ENCODE data around the gene STXBP6. TPM values are rescaled to one million over a fixed set of nuclear protein-coding genes. Genes with fewer than 3 reads are reported as not detected.
A peak's percentile ranks its signal among the peaks of the same experiment; 100 is the strongest.

STXBP6 gene
- total and polyA plus RNA-seq, 2 of the 13 experiments (the other 11 are each of a cell fraction or from before 2014, with no cell fraction given) = 35.3 to 42.8 TPM

- FAIRE-seq (no peak), ATAC-seq (no peak), DNase-seq (ENCODE audit: low spot score) (no peak)
- Histone ChIP-seq H3K9ac (ENCODE audit: insufficient read depth, low read depth, low read length) (no peak overlapping the region), H3K36me3 (replicated peaks in 1 of 2; ENCODE audit: control insufficient read depth in 1 of 2, insufficient read depth in 2 of 2, low read length in 2 of 2) (no peaks in the 10 kb centered on the region), H3K9me3 (ENCODE audit: low read length) (no peaks in the 10 kb centered on the region), H4K20me1 (ENCODE audit: insufficient read depth, low read length) (no peaks in the 10 kb centered on the region), H3K79me2 (ENCODE audit: insufficient read depth, low read length) (peaks cover 3% of the 10 kb centered on the region), H3K27me3 (ENCODE audit: control insufficient read depth in 1 of 2, insufficient read depth in 2 of 2, low read length in 2 of 2) (no peaks in the 10 kb centered on the region), H3K27ac (ENCODE audit: extremely low read length, insufficient read depth, low read length) (no peak overlapping the region), H2AFZ (ENCODE audit: low read length) (no peak overlapping the region), H3K4me1 (ENCODE audit: insufficient read depth, low read length) (peaks cover 33% of the 10 kb centered on the region), H3K4me3 (replicated peaks in 1 of 3; ENCODE audit: insufficient read depth in 1 of 3, low read depth in 2 of 3, low read length in 3 of 3) (no peak overlapping the region), H3K4me2 (ENCODE audit: low read depth, low read length) (no peak overlapping the region)
- in situ Hi-C loops (cut with HindIII; ENCODE audit: extremely low pct_ligation_motif_present, low pct_unique_long_range_greater_than_20kb) = no loop called here
- ChIA-PET POLR2A (no interaction called here), CTCF (ENCODE audit: low intra/inter-chr PET ratio, low total read pairs) (no interaction called here)
- 91% methylated on average over 2 of the region's 2 CpGs for WGBS (ENCODE audit: low lambda C conversion rate)
- intact Hi-C loops (cut with micrococcal nuclease; ENCODE audit: unreplicated experiment) = no loop called here
- TF ChIP-seq MEIS1 (CRISPR knock-in tag; IDR thresholded peaks at IDR 0.05; ENCODE audit: borderline replicate concordance) (no peak), ATF4 (CRISPR knock-in tag; IDR thresholded peaks at IDR 0.05) (0 out of 4 replicates have a peak, but pooled peaks of 1 of the 2 experiments have one; percentile 12), MTA1 (CRISPR knock-in tag; IDR thresholded peaks at IDR 0.05; ENCODE audit: borderline replicate concordance) (no peak), U2AF2 (IDR thresholded peaks at IDR 0.05; ENCODE audit: low read depth, low read length) (no peak), ZFP36 (IDR thresholded peaks at IDR 0.05; ENCODE audit: borderline replicate concordance, low read depth, low read length, partially characterized antibody) (no peak), ZNF234 (CRISPR knock-in tag; conservative IDR thresholded peaks at IDR 0.05) (no peak)
- TF ChIP-seq, protein P1, sequence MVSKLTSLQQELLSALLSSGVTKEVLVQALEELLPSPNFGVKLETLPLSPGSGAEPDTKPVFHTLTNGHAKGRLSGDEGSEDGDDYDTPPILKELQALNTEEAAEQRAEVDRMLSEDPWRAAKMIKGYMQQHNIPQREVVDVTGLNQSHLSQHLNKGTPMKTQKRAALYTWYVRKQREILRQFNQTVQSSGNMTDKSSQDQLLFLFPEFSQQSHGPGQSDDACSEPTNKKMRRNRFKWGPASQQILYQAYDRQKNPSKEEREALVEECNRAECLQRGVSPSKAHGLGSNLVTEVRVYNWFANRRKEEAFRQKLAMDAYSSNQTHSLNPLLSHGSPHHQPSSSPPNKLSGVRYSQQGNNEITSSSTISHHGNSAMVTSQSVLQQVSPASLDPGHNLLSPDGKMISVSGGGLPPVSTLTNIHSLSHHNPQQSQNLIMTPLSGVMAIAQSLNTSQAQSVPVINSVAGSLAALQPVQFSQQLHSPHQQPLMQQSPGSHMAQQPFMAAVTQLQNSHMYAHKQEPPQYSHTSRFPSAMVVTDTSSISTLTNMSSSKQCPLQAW (CRISPR knock-in tag; IDR thresholded peaks at IDR 0.05) = no peak
- TF ChIP-seq, protein P2, sequence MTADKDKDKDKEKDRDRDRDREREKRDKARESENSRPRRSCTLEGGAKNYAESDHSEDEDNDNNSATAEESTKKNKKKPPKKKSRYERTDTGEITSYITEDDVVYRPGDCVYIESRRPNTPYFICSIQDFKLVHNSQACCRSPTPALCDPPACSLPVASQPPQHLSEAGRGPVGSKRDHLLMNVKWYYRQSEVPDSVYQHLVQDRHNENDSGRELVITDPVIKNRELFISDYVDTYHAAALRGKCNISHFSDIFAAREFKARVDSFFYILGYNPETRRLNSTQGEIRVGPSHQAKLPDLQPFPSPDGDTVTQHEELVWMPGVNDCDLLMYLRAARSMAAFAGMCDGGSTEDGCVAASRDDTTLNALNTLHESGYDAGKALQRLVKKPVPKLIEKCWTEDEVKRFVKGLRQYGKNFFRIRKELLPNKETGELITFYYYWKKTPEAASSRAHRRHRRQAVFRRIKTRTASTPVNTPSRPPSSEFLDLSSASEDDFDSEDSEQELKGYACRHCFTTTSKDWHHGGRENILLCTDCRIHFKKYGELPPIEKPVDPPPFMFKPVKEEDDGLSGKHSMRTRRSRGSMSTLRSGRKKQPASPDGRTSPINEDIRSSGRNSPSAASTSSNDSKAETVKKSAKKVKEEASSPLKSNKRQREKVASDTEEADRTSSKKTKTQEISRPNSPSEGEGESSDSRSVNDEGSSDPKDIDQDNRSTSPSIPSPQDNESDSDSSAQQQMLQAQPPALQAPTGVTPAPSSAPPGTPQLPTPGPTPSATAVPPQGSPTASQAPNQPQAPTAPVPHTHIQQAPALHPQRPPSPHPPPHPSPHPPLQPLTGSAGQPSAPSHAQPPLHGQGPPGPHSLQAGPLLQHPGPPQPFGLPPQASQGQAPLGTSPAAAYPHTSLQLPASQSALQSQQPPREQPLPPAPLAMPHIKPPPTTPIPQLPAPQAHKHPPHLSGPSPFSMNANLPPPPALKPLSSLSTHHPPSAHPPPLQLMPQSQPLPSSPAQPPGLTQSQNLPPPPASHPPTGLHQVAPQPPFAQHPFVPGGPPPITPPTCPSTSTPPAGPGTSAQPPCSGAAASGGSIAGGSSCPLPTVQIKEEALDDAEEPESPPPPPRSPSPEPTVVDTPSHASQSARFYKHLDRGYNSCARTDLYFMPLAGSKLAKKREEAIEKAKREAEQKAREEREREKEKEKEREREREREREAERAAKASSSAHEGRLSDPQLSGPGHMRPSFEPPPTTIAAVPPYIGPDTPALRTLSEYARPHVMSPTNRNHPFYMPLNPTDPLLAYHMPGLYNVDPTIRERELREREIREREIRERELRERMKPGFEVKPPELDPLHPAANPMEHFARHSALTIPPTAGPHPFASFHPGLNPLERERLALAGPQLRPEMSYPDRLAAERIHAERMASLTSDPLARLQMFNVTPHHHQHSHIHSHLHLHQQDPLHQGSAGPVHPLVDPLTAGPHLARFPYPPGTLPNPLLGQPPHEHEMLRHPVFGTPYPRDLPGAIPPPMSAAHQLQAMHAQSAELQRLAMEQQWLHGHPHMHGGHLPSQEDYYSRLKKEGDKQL (CRISPR knock-in tag; IDR thresholded peaks at IDR 0.05; ENCODE audit: low read depth) = no peak
- no TSS peak for BruUV-seq (replicated peaks)
Measured at GRCh38 chr14:25001601-25002000, 48.3 kb downstream of the STXBP6 start.

Data from HepG2 (cell line).